HFF-Myc (cell line): ENCODE measurements around the gene ARHGAP15.

Experiments
- DNase-seq: peaks from one replicate; pipeline ENCODE4 v3.0.0-alpha.2; 2011; ENCODE audit warnings: low read depth; ENCODE audit errors: extremely low read depth
- H3K4me3 ChIP-seq: replicated peaks from 2 replicates; pipeline ENCODE4 v1.5.1; 2011; ENCODE audit warnings: low read depth, mild to moderate bottlenecking, control low read depth, low read length
- TF ChIP-seq, protein P1 (sequence below): IDR thresholded peaks from 2 replicates; pipeline ENCODE4 v1.5.1; 2012; ENCODE audit warnings: mild to moderate bottlenecking, low read depth, low read length, control low read depth; ENCODE audit errors: missing control alignments

ARHGAP15 gene

DNA sequence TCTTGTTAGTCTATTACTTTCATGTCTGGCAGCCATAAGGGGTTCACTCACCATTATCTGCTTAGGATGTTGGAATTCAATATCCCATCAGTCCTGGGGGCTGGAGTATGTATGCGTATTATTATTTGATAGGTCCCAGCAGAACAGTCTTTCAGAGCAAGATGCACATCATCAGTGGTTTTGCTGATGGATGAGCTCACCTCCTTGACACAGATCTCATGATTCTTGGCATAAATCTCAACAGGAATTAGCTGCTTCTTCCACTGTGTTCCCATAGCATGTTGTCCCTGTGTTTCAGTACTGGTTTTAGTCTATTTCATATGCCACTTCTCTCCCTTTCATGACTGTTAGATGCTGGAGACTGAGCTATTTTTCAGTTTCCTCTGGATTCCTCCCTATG is 442.5 kb downstream of the ARHGAP15 start:
- TF ChIP-seq, protein P1, sequence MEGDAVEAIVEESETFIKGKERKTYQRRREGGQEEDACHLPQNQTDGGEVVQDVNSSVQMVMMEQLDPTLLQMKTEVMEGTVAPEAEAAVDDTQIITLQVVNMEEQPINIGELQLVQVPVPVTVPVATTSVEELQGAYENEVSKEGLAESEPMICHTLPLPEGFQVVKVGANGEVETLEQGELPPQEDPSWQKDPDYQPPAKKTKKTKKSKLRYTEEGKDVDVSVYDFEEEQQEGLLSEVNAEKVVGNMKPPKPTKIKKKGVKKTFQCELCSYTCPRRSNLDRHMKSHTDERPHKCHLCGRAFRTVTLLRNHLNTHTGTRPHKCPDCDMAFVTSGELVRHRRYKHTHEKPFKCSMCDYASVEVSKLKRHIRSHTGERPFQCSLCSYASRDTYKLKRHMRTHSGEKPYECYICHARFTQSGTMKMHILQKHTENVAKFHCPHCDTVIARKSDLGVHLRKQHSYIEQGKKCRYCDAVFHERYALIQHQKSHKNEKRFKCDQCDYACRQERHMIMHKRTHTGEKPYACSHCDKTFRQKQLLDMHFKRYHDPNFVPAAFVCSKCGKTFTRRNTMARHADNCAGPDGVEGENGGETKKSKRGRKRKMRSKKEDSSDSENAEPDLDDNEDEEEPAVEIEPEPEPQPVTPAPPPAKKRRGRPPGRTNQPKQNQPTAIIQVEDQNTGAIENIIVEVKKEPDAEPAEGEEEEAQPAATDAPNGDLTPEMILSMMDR = no peak
- no peak for DNase-seq
- H3K4me3 ChIP-seq = no peak overlapping the region

DNA sequence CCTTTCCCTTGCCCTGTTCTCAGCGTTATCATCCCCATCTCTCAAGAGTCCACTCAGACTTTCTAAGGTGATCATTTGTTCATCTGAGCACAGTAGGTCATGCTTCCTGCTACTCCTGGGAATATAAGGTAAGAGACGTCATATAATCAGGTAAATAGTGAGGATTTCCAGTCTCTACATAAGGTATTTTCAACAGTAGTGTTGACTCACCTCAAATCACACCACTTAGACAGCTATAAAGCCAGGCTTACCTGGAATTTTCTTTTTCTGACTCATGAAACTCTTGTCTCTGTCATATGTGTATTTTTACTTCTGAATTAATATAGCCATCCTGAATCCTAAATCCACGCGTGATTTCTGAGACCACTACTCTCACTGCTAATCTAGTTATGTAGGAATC is 443.2 kb downstream of the ARHGAP15 start:
- no peak overlapping the region for H3K4me3 ChIP-seq
- TF ChIP-seq, protein P1 = no peak
- DNase-seq = no peak

DNA sequence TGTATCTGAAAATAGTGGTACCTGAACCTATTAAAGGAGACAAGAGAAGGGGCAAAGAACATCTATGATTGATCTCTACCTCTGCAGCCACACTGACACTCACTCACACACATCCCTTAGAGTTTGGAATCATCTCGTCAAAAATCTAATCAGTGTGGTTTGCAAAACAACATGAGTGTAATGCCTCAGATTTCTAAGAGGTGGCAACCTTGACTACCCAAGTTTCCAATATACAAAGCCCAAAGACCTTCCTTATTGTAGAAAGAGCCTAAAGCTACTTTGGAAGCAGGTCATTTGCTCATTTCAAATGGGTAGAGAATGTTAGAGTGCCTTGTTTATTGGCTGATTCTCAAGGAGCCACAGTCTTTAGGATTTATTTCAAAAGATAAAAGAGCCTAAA is 444.9 kb downstream of the ARHGAP15 start:
- no peak for DNase-seq
- TF ChIP-seq, protein P1 = no peak
- H3K4me3 ChIP-seq = no peak overlapping the region

DNA sequence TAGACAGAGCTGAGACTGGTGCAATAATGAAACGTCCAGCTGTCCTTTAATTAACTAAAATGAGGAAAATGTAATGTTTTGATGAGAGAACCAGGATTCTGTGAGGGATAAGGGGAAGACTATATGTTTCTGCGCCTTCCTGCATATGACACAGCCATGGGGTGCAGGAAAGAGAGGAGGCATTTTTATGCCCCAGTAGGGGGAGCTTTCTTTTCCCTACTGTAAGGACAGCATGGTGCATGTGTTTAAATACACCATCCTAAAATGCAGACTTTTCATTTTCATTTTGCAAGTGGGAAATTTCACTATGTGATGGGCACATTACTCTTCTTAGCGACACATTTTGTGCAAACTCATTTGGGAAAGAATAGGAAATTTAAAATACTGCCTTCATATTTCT is 446.1 kb downstream of the ARHGAP15 start:
- no peak overlapping the region for H3K4me3 ChIP-seq
- TF ChIP-seq, protein P1 = peak; percentile 37
- no peak for DNase-seq

DNA sequence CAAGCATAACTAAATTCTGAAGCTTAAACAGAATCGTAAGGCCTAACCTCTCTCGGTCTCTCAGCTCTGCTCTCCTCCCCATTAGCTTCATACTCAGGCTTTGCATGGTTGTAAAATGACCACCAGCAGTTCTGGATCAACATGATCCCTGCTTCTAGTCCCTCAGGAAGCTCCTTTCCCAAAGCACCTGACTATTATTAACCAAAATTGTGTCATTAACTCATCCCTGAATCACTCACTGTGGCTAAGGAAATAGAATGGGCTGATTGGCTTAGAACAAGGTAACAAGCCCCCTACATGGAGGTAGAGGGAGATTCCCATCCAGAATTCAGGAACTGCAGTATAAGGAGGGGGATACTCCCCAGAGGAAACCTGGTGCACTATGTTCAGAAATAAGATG is 448.3 kb downstream of the ARHGAP15 start:
- DNase-seq = no peak
- H3K4me3 ChIP-seq = no peak overlapping the region

DNA sequence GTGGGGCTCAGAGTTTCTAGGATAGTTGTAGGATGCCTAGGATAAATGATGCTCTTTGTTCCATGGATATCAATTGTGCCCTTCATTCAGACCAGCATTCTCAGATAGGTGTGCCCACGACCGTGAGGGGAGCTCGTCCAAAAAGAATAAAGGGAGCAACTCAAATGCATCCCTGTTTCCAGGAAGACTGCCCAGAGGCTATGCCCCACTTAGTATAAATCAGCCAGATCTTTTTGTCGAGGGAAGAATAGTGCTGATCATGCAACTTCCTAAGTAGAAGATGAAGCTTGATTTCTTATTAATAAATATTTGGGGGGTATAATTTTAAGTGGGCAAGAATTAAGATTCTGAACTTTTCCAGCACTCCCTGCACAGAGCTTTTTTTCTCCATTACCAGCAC is 450.2 kb downstream of the ARHGAP15 start:
- H3K4me3 ChIP-seq = no peak overlapping the region
- TF ChIP-seq, protein P1 = no peak
- DNase-seq = no peak

More for the DNA sequence above, 448.3 kb downstream of the ARHGAP15 start:
- TF ChIP-seq, protein P1 = no peak

DNA sequence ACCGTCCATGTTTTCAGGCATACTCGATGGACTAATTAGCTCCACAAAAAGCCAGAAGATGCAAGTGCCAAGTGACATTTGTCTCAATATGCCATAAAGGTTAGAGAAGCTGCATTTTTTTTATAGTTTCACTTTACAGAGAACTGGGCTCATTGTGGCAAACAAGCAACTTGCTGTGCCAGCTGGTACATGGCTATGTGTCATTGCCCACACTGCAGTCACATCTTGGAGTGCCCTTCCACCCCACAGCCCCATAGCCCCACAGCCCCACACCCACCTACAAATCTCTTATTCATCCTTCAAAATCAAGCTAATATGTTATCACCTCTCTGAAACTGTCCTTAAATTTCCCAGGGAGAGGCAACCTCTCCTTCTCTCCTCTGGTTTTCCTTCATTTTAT is 451.9 kb downstream of the ARHGAP15 start:
- no peak overlapping the region for H3K4me3 ChIP-seq
- TF ChIP-seq, protein P1 = no peak
- no peak for DNase-seq
